GM10266 (cell line): ENCODE results near the gene RRBP1.

Source experiments
- DNase-seq: peaks from one replicate; pipeline ENCODE4 v3.0.0; 2012; ENCODE audit errors: extremely low spot score
- CTCF ChIP-seq: IDR thresholded peaks from 2 replicates; pipeline ENCODE4 v1.5.1; 2012; ENCODE audit warnings: mild to moderate bottlenecking, low read depth; ENCODE audit not compliant: control insufficient read depth, insufficient read depth; ENCODE audit errors: missing control alignments

Gene RRBP1

GRCh38 chr20:17655286-17655651 is 26.8 kb downstream of the RRBP1 start:
- DNase-seq = no peak
- TF ChIP-seq CTCF = no peak

- DNase-seq = no peak
- peak; percentile 33 for TF ChIP-seq CTCF
Observed at GRCh38 chr20:17654649-17655285, 27.3 kb downstream of the RRBP1 start.

- TF ChIP-seq CTCF = no peak
- DNase-seq = no peak
Observed at GRCh38 chr20:17653835-17654648, 28.0 kb downstream of the RRBP1 start.

GRCh38 chr20:17652411-17652810 is 29.6 kb downstream of the RRBP1 start:
- DNase-seq = no peak
- TF ChIP-seq CTCF = no peak

- TF ChIP-seq CTCF = peak; percentile 15
- no peak for DNase-seq
Observed at GRCh38 chr20:17651760-17652388, 30.2 kb downstream of the RRBP1 start.

GRCh38 chr20:17651129-17651759 is 30.8 kb downstream of the RRBP1 start:
- DNase-seq = no peak
- no peak for TF ChIP-seq CTCF
